ENCODE data around the gene PSMB7. TPM values are rescaled to one million over a fixed set of nuclear protein-coding genes. Genes with fewer than 3 reads are reported as not detected.

The PSMB7 gene
- total RNA-seq, 2 donors from 2014 or later, result 150 to 158 TPM

DNA sequence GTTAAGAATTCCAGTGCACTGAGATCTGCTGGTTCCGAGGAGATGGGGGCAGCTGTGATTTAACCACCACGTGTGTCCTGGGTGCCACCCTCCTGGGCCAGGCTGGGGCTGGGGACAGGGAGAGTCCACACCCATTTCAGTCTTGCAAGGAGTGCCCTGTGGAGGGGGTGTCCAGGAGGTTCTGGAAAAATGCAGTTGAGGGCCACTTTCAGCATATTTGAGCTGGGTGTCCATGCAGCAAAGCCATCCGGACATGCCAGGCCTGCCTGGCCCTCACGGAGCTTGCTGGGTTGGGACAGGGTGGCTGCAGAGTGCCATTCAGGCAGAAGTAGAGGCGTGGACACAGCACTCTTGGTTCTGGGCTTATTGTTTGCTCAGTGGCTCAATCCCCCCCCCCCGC, 89.4 kb downstream of the PSMB7 start:
- Histone ChIP-seq H3K4me1 (replicated peaks) (no peaks in the 10 kb centered on the region), H3K36me3 (peaks cover 12 to 15% of the 10 kb centered on the region in 2 donors), H3K9me3 (no peaks in the 10 kb centered on the region), H3K27me3 (replicated peaks; ENCODE audit: insufficient read depth) (no peaks in the 10 kb centered on the region), H3K4me3 (no peak overlapping the region), H3K27ac (no peak overlapping the region)
- 77% methylated on average over 6 of the region's 6 CpGs for WGBS
- TF ChIP-seq POLR2AphosphoS5 (IDR thresholded peaks at IDR 0.05) (no peak), POLR2A (IDR thresholded peaks at IDR 0.05) (no peak)
- TF ChIP-seq, protein P1, sequence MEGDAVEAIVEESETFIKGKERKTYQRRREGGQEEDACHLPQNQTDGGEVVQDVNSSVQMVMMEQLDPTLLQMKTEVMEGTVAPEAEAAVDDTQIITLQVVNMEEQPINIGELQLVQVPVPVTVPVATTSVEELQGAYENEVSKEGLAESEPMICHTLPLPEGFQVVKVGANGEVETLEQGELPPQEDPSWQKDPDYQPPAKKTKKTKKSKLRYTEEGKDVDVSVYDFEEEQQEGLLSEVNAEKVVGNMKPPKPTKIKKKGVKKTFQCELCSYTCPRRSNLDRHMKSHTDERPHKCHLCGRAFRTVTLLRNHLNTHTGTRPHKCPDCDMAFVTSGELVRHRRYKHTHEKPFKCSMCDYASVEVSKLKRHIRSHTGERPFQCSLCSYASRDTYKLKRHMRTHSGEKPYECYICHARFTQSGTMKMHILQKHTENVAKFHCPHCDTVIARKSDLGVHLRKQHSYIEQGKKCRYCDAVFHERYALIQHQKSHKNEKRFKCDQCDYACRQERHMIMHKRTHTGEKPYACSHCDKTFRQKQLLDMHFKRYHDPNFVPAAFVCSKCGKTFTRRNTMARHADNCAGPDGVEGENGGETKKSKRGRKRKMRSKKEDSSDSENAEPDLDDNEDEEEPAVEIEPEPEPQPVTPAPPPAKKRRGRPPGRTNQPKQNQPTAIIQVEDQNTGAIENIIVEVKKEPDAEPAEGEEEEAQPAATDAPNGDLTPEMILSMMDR (IDR thresholded peaks at IDR 0.05), result no peak
- intact Hi-C loops (cut with DNase I), result no loop called here
- no peak for DNase-seq (ENCODE audit: low spot score)

DNA sequence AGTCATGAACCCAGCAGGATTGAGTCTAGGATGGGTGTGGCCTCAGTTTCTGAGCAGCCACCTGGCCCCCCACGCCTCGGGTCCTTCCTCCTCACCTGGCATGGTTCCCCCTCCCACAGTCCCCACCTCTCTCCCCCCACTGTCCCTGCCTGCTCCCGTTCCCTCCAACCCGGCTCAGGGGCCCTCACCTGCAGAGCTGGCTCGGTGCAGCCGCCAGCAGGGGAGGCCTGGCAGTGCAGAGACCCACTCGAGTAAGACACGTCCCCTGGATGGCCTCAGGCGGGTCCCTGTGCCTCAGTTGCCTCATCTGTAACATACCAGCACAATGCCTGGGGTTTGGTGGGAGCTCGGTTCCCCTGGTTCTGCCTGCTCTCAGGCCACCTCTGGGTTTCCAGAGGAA, 91.3 kb downstream of the PSMB7 start:
- H3K27me3 ChIP-seq (replicated peaks; ENCODE audit: insufficient read depth), result no peaks in the 10 kb centered on the region
- no peaks in the 10 kb centered on the region for H3K9me3 ChIP-seq
- intact Hi-C loops (cut with DNase I), result no loop called here
- H3K4me1 ChIP-seq (replicated peaks), result no peaks in the 10 kb centered on the region
- no peak overlapping the region for H3K4me3 ChIP-seq
- H3K27ac ChIP-seq, result no peak overlapping the region
- 74% methylated on average over 10 of the region's 10 CpGs for WGBS
- no peak for DNase-seq (ENCODE audit: low spot score)
- TF ChIP-seq POLR2A (IDR thresholded peaks at IDR 0.05) (no peak), POLR2AphosphoS5 (IDR thresholded peaks at IDR 0.05) (no peak)
- TF ChIP-seq, protein P1 (IDR thresholded peaks at IDR 0.05), result no peak
- H3K36me3 ChIP-seq, result peaks cover 12 to 15% of the 10 kb centered on the region in 2 donors

DNA sequence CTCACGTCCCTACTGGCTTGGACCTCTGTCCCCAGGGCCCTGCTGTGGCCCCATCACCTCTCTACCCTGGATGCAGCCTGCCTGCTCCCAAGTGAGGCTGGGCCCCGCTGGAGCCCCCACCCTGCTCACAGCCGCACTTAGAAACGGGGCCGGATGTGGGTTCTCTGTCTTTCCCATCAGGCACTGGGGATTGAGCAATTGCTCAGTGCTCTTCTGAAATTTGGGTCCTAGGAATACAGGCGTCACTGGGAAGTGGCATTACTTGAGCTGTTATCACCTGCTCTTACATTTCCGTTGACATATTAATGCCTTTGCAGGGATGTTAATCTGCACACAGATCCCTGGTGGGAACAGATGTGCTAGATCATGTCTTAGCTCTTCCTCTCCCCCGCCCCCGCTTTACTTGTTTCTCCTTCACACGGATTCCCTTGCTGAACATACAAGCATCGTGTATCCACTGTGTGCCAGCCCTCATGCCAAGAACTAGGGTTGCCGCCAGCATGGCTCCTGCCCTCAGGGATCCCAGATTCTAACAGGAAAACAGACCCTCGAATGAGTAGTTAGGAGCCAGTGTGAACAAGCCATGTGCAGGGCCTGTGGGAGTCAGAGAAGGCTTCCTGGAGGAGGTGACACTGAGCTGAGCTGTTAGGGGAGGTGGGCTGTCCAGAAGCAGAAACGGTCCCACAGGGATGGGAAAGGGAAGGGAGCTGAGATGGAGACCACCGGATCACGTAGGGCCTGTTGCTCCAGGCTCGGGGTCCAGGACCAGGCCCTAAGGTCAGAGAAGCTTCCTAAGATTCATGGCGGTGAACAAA, 92.4 kb downstream of the PSMB7 start:
- Histone ChIP-seq H3K36me3 (peaks cover 12 to 15% of the 10 kb centered on the region in 2 donors), H3K4me3 (no peak overlapping the region), H3K27ac (no peak overlapping the region), H3K4me1 (replicated peaks) (no peaks in the 10 kb centered on the region), H3K9me3 (no peaks in the 10 kb centered on the region), H3K27me3 (replicated peaks; ENCODE audit: insufficient read depth) (no peaks in the 10 kb centered on the region)
- intact Hi-C loops (cut with DNase I), result no loop called here
- DNase-seq (ENCODE audit: low spot score), result no peak
- WGBS, result 86% methylated on average over 18 of the region's 18 CpGs
- TF ChIP-seq, protein P1 (IDR thresholded peaks at IDR 0.05), result no peak

DNA sequence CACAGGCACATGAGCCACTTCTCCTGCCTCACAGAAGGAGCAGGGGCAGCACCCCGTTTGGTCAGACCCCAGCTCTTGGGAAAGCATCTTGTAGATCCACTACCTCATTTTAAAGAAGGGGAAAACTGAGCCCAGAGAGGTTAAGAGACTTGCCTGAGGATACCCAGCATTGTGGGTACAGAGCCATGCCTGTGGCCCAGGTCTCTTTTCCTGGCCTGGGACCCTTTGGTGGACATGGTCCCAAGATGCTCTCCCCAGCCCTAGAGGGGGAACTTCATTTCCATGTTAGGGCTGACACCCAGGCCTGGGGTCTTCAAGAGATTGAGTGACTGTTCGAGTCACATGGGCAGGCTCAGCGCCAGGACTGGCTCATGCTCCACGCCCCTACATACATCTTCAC, 93.3 kb downstream of the PSMB7 start:
- no peaks in the 10 kb centered on the region for H3K4me1 ChIP-seq (replicated peaks)
- H3K4me3 ChIP-seq, result no peak overlapping the region
- peaks cover 3 to 8% of the 10 kb centered on the region in 2 donors for H3K36me3 ChIP-seq
- H3K27me3 ChIP-seq (replicated peaks; ENCODE audit: insufficient read depth), result no peaks in the 10 kb centered on the region
- TF ChIP-seq POLR2AphosphoS5 (IDR thresholded peaks at IDR 0.05) (no peak), POLR2A (IDR thresholded peaks at IDR 0.05) (no peak)
- TF ChIP-seq, protein P1 (IDR thresholded peaks at IDR 0.05), result no peak
- no peak overlapping the region for H3K27ac ChIP-seq
- no peak for DNase-seq (ENCODE audit: low spot score)
- H3K9me3 ChIP-seq, result no peaks in the 10 kb centered on the region
- 92% methylated on average over 4 of the region's 4 CpGs for WGBS
- intact Hi-C loops (cut with DNase I), result no loop called here

DNA sequence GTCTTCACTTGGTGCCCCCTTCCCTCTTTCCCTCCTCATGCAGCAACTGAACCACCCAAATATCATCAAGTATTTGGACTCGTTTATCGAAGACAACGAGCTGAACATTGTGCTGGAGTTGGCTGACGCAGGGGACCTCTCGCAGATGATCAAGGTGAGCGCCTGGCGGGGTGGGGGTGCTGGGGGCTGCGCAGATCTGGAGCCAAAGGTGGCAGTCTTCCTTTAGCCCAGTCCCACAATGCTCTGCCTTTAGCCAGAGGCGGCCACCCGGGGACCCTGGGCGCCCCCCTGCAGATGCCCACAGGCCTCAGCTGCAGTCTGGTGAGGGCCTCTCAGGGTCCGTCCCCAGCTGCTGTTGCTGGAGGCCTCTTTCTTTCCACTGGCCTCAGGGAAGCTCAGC, 93.8 kb downstream of the PSMB7 start:
- Histone ChIP-seq H3K27me3 (replicated peaks; ENCODE audit: insufficient read depth) (no peaks in the 10 kb centered on the region), H3K4me3 (no peak overlapping the region), H3K9me3 (no peaks in the 10 kb centered on the region), H3K36me3 (peaks cover 0 to 4% of the 10 kb centered on the region in 2 donors), H3K4me1 (replicated peaks) (no peaks in the 10 kb centered on the region), H3K27ac (no peak overlapping the region)
- intact Hi-C loops (cut with DNase I), result no loop called here
- no peak for TF ChIP-seq POLR2AphosphoS5 (IDR thresholded peaks at IDR 0.05)
- TF ChIP-seq POLR2A (IDR thresholded peaks at IDR 0.05), result no peak
- TF ChIP-seq, protein P1 (IDR thresholded peaks at IDR 0.05), result no peak
- no peak for DNase-seq (ENCODE audit: low spot score)
- 92% methylated on average over 12 of the region's 12 CpGs for WGBS
